Upper lobe of left lung (tissue), 6 donors: ENCODE data around the gene PIGU. TPM values are rescaled to one million over a fixed set of nuclear protein-coding genes. Genes with fewer than 3 reads are reported as not detected.

Source experiments
- ATAC-seq, 2 donors: fragments of 200-7000 bp; cut with Tn5 transposase; one replicate each; pipeline ENCODE4 v1.9.1; 2022; ENCODE audit warnings: mild to moderate bottlenecking in 2 of 2, moderate library complexity in 2 of 2; ENCODE audit not compliant: low FRiP score in 2 of 2
- DNase-seq, 2 donors: peaks; one replicate each; pipeline ENCODE4 v3.0.0-alpha.2; 2019 to 2020
- H3K27ac ChIP-seq, 4 donors: fragments of 200-600 bp; sonication (generic); one replicate each; pipeline ENCODE4 v1.5.1; 2016 to 2019
- H3K27me3 ChIP-seq, 4 donors: fragments of 200-600 bp; sonication (generic); one replicate each; pipeline ENCODE4 v1.5.1; 2017 to 2019
- H3K36me3 ChIP-seq, 4 donors: fragments of 200-600 bp; sonication (generic); one replicate each; pipeline ENCODE4 v1.5.1; 2016 to 2019
- H3K4me1 ChIP-seq, 4 donors: fragments of 200-600 bp; sonication (generic); one replicate each; pipeline ENCODE4 v1.5.1; 2018 to 2019
- H3K4me3 ChIP-seq, 4 donors: fragments of 200-600 bp; sonication (generic); one replicate each; pipeline ENCODE4 v1.5.1; 2017 to 2019; ENCODE audit warnings: mild to moderate bottlenecking in 2 of 4, moderate library complexity in 1 of 4
- H3K9me3 ChIP-seq, 4 donors: fragments of 200-600 bp; sonication (generic); one replicate each; pipeline ENCODE4 v1.5.1; 2018 to 2019
- EP300 ChIP-seq, 4 donors: sonication (generic); formaldehyde crosslinking; IDR thresholded peaks; one replicate each; pipeline ENCODE4 v1.5.1; 2017; ENCODE audit warnings: antibody characterized with exemption in 4 of 4, control low read depth in 2 of 4
- POLR2A ChIP-seq, 4 donors: fragments of 450-650 bp; IDR thresholded peaks; one replicate each; pipeline ENCODE4 v1.5.1; 2016 to 2017; ENCODE audit warnings: antibody characterized with exemption in 4 of 4, mild to moderate bottlenecking in 2 of 4
- POLR2AphosphoS5 ChIP-seq, 2 donors: sonication (generic); formaldehyde crosslinking; IDR thresholded peaks; one replicate each; pipeline ENCODE4 v1.5.1; 2017; ENCODE audit warnings: antibody characterized with exemption in 2 of 2
- WGBS, 2 donors: methylation state at CpG; one replicate each; pipeline ENCODE4 v1.1.5; 2017 to 2018; 5-methylcytosine and 5-hydroxymethylcytosine counted together
- total RNA-seq, 6 donors: library from RNA; depleted of rRNA in 4 of 6; stranded (reverse); fragments of >200 nt in 4 of 6; gene quantifications; one replicate each; pipeline versions ENCODE4 v1.1.0 to v1.2.1, GENCODE V29; 2016 to 2021
- TF ChIP-seq, protein P1 (sequence below), 6 experiments: fragments of 450-650 bp in 4 of 6; fragments of 200-600 bp in 2 of 6; sonication (generic) in 2 of 6; IDR thresholded peaks; one replicate each; pipeline ENCODE4 v1.5.1; 2016 to 2019; ENCODE audit warnings: antibody characterized with exemption in 6 of 6
- donor health status: DM: no; HTN: no; CAD: no; lungs with moderate emphysema.
- donor health status: DM: no; HTN: yes; CAD: no; lungs with severe emphysema.

Gene PIGU
- total RNA-seq, 6 donors from 2014 or later, result 8.0 to 17.1 (median 12.7) TPM

DNA sequence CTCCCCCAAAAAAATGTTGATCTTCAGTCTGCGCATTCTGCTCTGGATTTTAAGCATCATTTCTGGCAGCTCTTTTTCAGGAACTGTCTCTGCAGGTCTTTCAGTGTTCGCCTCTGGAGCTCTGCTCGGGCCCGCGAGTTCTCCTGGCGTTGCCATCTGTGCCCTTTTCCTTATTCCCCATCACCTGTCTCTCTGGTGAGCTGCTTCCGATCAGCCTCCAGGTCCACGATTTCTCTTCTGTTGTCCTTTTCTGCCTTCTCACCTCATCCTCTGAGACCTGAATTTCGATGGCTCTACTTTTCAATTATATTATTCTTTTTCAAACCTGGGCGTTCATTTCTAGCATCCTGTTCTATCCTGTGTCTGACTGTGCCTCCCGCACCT is 119.0 kb downstream of the PIGU start:
- WGBS, 2 donors, result 24 to 35% methylated on average over 11 of the region's 11 CpGs
- Histone ChIP-seq H3K4me1 (peaks cover 6 to 25% (median 11%) of the 10 kb centered on the region in 4 donors), H3K27me3 (no peaks in the 10 kb centered on the region), H3K27ac (peak overlapping the region; percentile 93 to 98 (median 94)), H3K4me3 (peak overlapping the region; percentile 72 to 90 (median 80)), H3K9me3 (no peaks in the 10 kb centered on the region), H3K36me3 (no peaks in the 10 kb centered on the region)
- ATAC-seq (no peak), DNase-seq (no peak)
- no peak for TF ChIP-seq POLR2A (IDR thresholded peaks at IDR 0.05)
- TF ChIP-seq EP300 (IDR thresholded peaks at IDR 0.05), result no peak

- H3K36me3 ChIP-seq, result no peaks in the 10 kb centered on the region
- H3K27me3 ChIP-seq, result no peaks in the 10 kb centered on the region
- TF ChIP-seq EP300 (IDR thresholded peaks at IDR 0.05), result no peak
- WGBS, 2 donors, result 47 to 57% methylated on average over 4 of the region's 4 CpGs
- DNase-seq (no peak), ATAC-seq (peak in 1 of 2 donors; percentile 21)
- no peak overlapping the region for H3K4me3 ChIP-seq
- H3K9me3 ChIP-seq, result no peaks in the 10 kb centered on the region
- peaks cover 6 to 17% (median 8%) of the 10 kb centered on the region in 4 donors for H3K4me1 ChIP-seq
- peak overlapping the region in 1 of 4 donors; percentile 24 for H3K27ac ChIP-seq
Measured at GRCh38 chr20:34553366-34553867, 123.5 kb downstream of the PIGU start.

DNA sequence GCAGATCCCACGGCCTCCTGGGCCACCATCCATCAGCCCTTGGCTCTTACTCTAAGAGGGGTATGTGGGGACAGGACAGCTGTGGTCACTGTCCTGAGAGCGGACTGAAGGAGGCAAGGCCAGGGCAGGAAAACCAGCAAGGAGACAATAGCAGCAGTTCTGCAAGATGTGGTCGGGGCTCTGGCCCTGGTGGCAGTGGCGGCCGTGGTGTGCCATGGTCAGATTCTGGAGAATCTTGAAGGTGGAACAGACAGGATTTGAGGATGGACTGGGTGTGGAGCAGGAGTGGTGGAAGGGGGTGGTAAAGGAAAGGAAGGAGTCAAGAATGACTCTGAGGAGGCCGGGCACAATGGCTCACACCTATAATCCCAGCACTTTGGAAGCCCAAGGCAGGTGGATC is 124.3 kb downstream of the PIGU start:
- H3K4me3 ChIP-seq, result no peak overlapping the region
- H3K36me3 ChIP-seq, result no peaks in the 10 kb centered on the region
- peaks cover 1 to 9% (median 4%) of the 10 kb centered on the region in 4 donors for H3K4me1 ChIP-seq
- no peak overlapping the region for H3K27ac ChIP-seq
- WGBS, 2 donors, result 88 to 95% methylated on average over 6 of the region's 6 CpGs
- no peaks in the 10 kb centered on the region for H3K27me3 ChIP-seq
- no peaks in the 10 kb centered on the region for H3K9me3 ChIP-seq
- TF ChIP-seq POLR2AphosphoS5 (IDR thresholded peaks at IDR 0.05), result no peak
- no peak for TF ChIP-seq POLR2A (IDR thresholded peaks at IDR 0.05)
- no peak for TF ChIP-seq EP300 (IDR thresholded peaks at IDR 0.05)
- TF ChIP-seq, protein P1, sequence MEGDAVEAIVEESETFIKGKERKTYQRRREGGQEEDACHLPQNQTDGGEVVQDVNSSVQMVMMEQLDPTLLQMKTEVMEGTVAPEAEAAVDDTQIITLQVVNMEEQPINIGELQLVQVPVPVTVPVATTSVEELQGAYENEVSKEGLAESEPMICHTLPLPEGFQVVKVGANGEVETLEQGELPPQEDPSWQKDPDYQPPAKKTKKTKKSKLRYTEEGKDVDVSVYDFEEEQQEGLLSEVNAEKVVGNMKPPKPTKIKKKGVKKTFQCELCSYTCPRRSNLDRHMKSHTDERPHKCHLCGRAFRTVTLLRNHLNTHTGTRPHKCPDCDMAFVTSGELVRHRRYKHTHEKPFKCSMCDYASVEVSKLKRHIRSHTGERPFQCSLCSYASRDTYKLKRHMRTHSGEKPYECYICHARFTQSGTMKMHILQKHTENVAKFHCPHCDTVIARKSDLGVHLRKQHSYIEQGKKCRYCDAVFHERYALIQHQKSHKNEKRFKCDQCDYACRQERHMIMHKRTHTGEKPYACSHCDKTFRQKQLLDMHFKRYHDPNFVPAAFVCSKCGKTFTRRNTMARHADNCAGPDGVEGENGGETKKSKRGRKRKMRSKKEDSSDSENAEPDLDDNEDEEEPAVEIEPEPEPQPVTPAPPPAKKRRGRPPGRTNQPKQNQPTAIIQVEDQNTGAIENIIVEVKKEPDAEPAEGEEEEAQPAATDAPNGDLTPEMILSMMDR (IDR thresholded peaks at IDR 0.05), result no peak
- no peak for ATAC-seq
- DNase-seq, result no peak

GRCh38 chr20:34549929-34550305 is 127.0 kb downstream of the PIGU start:
- Histone ChIP-seq H3K4me3 (no peak overlapping the region), H3K27ac (no peak overlapping the region), H3K4me1 (peaks cover 0 to 7% (median 2%) of the 10 kb centered on the region in 4 donors), H3K27me3 (no peaks in the 10 kb centered on the region), H3K9me3 (no peaks in the 10 kb centered on the region), H3K36me3 (no peaks in the 10 kb centered on the region)
- TF ChIP-seq POLR2AphosphoS5 (IDR thresholded peaks at IDR 0.05), result no peak
- no peak for TF ChIP-seq POLR2A (IDR thresholded peaks at IDR 0.05)
- TF ChIP-seq, protein P1 (IDR thresholded peaks at IDR 0.05), result no peak
- no peak for TF ChIP-seq EP300 (IDR thresholded peaks at IDR 0.05)
- 87 to 94% methylated on average over 13 of the region's 13 CpGs for WGBS, 2 donors
- DNase-seq, result no peak
- ATAC-seq, result no peak

GRCh38 chr20:34549291-34549928 is 127.5 kb downstream of the PIGU start:
- TF ChIP-seq POLR2AphosphoS5 (IDR thresholded peaks at IDR 0.05), result no peak
- no peak for TF ChIP-seq POLR2A (IDR thresholded peaks at IDR 0.05)
- TF ChIP-seq EP300 (IDR thresholded peaks at IDR 0.05), result no peak
- TF ChIP-seq, protein P1 (IDR thresholded peaks at IDR 0.05), result no peak
- Histone ChIP-seq H3K9me3 (no peaks in the 10 kb centered on the region), H3K36me3 (no peaks in the 10 kb centered on the region), H3K4me3 (no peak overlapping the region), H3K27me3 (no peaks in the 10 kb centered on the region), H3K4me1 (peaks cover 0 to 12% (median 3%) of the 10 kb centered on the region in 4 donors), H3K27ac (no peak overlapping the region)
- DNase-seq (no peak), ATAC-seq (peak in 1 of 2 donors; percentile 51)
- WGBS, 2 donors, result 54 to 71% methylated on average over 17 to 20 of the region's 20 CpGs
